Endodermal cell (in vitro differentiated cells): ENCODE data around the gene OR2T4. TPM values are rescaled to one million over a fixed set of nuclear protein-coding genes. Genes with fewer than 3 reads are reported as not detected.
A peak's percentile ranks its signal among the peaks of the same experiment; 100 is the strongest.

Source experiments
- DNase-seq: peaks from one replicate; pipeline ENCODE4 v3.0.0-alpha.2; 2017
- H3K27ac ChIP-seq: 2 replicates; pipeline ENCODE4 v1.5.1; 2013; ENCODE audit warnings: mild to moderate bottlenecking, low read depth, low read length, moderate library complexity
- H3K27me3 ChIP-seq: 2 replicates; pipeline ENCODE4 v1.6.1; 2013; ENCODE audit warnings: mild to moderate bottlenecking, low read length, moderate library complexity; ENCODE audit not compliant: insufficient read depth, control insufficient read depth, poor library complexity, severe bottlenecking
- H3K36me3 ChIP-seq: 2 replicates; pipeline ENCODE4 v1.7.0; 2013; ENCODE audit warnings: mild to moderate bottlenecking, low read length, moderate library complexity; ENCODE audit not compliant: control insufficient read depth, insufficient read depth
- H3K4me1 ChIP-seq: one replicate; pipeline ENCODE4 v1.7.0; 2013; ENCODE audit warnings: low read length; ENCODE audit not compliant: control insufficient read depth, insufficient read depth
- H3K4me3 ChIP-seq: 2 replicates; pipeline ENCODE4 v1.5.1; 2013; ENCODE audit warnings: mild to moderate bottlenecking, low read length, moderate library complexity
- H3K9ac ChIP-seq: 2 replicates; pipeline ENCODE4 v1.6.1; 2013; ENCODE audit warnings: mild to moderate bottlenecking, low read length, moderate library complexity; ENCODE audit not compliant: poor library complexity, severe bottlenecking; ENCODE audit errors: extremely low read depth
- H3K9me3 ChIP-seq: 2 replicates; pipeline ENCODE4 v1.6.1; 2013; ENCODE audit warnings: mild to moderate bottlenecking, low read length, moderate library complexity; ENCODE audit not compliant: control insufficient read depth
- H3K27ac Mint-ChIP-seq: 2 replicates; pipeline ENCODE4 v1.8.0; 2020; ENCODE audit warnings: mixed read lengths
- H3K27me3 Mint-ChIP-seq: 2 replicates; pipeline ENCODE4 v1.8.0; 2021; ENCODE audit warnings: mild to moderate bottlenecking, mixed read lengths; ENCODE audit not compliant: insufficient read depth
- H3K36me3 Mint-ChIP-seq: 2 replicates; pipeline ENCODE4 v1.8.0; 2020; ENCODE audit warnings: low read depth, mixed read lengths
- H3K4me1 Mint-ChIP-seq: 2 replicates; pipeline ENCODE4 v1.8.0; 2020; ENCODE audit warnings: mixed read lengths
- H3K4me3 Mint-ChIP-seq: 2 replicates; pipeline ENCODE4 v1.8.0; 2020; ENCODE audit warnings: mild to moderate bottlenecking, moderate library complexity, mixed read lengths
- H3K9me3 Mint-ChIP-seq: 2 replicates; pipeline ENCODE4 v1.8.0; 2020; ENCODE audit warnings: mild to moderate bottlenecking, mixed read lengths
- WGBS, 2 experiments: methylation state at CpG; one replicate each; pipeline versions ENCODE4 v1.1.5 to v1.1.7; 2013; ENCODE audit warnings: missing lambda C conversion rate in 2 of 2, mixed read lengths in 1 of 2; ENCODE audit not compliant: insufficient coverage in 1 of 2, insufficient read length in 1 of 2; 5-methylcytosine and 5-hydroxymethylcytosine counted together
- total RNA-seq, 2 donors: library from RNA; stranded (reverse); fragmentation: NEBNext Ultra II Directional in 1 of 2; extraction: Animal tissue kit (Norgen Biotek cat#: 25700) in 1 of 2; gene quantifications; 2 replicates in 1 of 2; 3 replicates in 1 of 2; pipeline ENCODE4 v1.2.1, GENCODE V29; 2021
- TF ChIP-seq, protein P1 (sequence below): fragments of 200-600 bp; sonication (generic); conservative IDR thresholded peaks from 2 replicates; pipeline ENCODE4 v1.5.0; 2021; ENCODE audit warnings: antibody characterized with exemption, mild to moderate bottlenecking

Gene OR2T4
- total RNA-seq, 2 donors from 2014 or later, result not detected

DNA sequence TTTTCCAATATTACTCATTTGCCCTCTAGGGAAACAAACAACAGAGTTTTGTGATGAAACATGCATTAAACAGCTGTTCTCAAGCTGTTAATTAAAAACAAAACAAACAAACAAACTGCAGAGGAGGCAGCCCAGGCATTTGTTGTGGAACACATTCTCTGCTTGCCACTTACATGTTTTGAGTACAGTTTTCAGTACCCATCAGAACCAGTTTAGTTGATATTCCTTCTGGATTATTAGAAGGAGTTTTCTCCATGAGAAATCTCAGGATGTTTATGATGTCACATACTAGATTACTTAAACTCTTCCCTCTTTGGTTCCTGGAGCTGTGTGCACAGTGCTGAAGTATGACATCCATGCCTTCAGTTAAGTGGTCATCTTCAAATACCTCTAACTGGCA, 14.0 kb downstream of the OR2T4 start, which contains the start of gene OR2T6:
OR2T6 (plus strand) TSS at position 301 of the 400 bp plus-strand sequence. CDS start 11,863 bp downstream, outside the sequence.
- no peaks in the 10 kb centered on the region for H3K36me3 Mint-ChIP-seq
- no peaks in the 10 kb centered on the region for H3K27me3 Mint-ChIP-seq
- Histone ChIP-seq H3K27ac (no peak within 1 kb of the TSS), H3K9me3 (peaks cover 79% of the 10 kb centered on the region), H3K4me1 (no peaks in the 10 kb centered on the region), H3K27me3 (no peaks in the 10 kb centered on the region), H3K4me3 (peak within 1 kb of the TSS; percentile 53), H3K36me3 (no peaks in the 10 kb centered on the region), H3K9ac (no peak within 1 kb of the TSS)
- H3K4me1 Mint-ChIP-seq, result no peaks in the 10 kb centered on the region
- H3K4me3 Mint-ChIP-seq, result no peak within 1 kb of the TSS
- no peak for DNase-seq
- H3K27ac Mint-ChIP-seq, result no peak within 1 kb of the TSS
- peaks cover 84% of the 10 kb centered on the region for H3K9me3 Mint-ChIP-seq
- TF ChIP-seq, protein P1, sequence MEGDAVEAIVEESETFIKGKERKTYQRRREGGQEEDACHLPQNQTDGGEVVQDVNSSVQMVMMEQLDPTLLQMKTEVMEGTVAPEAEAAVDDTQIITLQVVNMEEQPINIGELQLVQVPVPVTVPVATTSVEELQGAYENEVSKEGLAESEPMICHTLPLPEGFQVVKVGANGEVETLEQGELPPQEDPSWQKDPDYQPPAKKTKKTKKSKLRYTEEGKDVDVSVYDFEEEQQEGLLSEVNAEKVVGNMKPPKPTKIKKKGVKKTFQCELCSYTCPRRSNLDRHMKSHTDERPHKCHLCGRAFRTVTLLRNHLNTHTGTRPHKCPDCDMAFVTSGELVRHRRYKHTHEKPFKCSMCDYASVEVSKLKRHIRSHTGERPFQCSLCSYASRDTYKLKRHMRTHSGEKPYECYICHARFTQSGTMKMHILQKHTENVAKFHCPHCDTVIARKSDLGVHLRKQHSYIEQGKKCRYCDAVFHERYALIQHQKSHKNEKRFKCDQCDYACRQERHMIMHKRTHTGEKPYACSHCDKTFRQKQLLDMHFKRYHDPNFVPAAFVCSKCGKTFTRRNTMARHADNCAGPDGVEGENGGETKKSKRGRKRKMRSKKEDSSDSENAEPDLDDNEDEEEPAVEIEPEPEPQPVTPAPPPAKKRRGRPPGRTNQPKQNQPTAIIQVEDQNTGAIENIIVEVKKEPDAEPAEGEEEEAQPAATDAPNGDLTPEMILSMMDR, result no peak

DNA sequence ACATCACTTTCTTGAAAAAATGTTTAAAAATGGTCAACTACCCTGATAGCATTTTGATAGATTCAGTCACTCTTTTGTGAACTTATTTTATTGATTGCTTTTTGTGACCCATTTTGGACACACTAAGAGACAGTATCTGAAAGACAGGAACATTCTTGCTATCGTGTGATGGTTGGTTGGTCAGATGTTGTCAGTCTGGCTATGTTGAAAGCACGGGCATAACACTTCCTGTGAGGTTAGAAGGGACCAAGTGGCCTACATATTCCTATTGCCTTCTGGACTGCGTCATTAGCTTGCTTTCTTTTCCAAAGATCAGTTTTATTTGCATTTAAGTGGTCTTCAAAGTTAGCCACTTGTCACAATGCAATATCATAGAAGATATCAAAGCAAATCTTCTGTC, 15.5 kb downstream of the OR2T4 start:
- Mint-ChIP-seq H3K36me3 (no peaks in the 10 kb centered on the region), H3K27me3 (no peaks in the 10 kb centered on the region), H3K9me3 (peaks cover 78% of the 10 kb centered on the region), H3K4me3 (no peak overlapping the region), H3K4me1 (no peaks in the 10 kb centered on the region), H3K27ac (no peak overlapping the region)
- peaks cover 74% of the 10 kb centered on the region for H3K9me3 ChIP-seq
- TF ChIP-seq, protein P1, result no peak
- H3K9ac ChIP-seq, result no peak overlapping the region
- no peak for DNase-seq
- no peaks in the 10 kb centered on the region for H3K4me1 ChIP-seq
- WGBS, 2 experiments, result 51 to 60% methylated on average over 3 of the region's 3 CpGs
- no peaks in the 10 kb centered on the region for H3K36me3 ChIP-seq
- no peaks in the 10 kb centered on the region for H3K27me3 ChIP-seq
- H3K27ac ChIP-seq, result no peak overlapping the region
- H3K4me3 ChIP-seq, result no peak overlapping the region

DNA sequence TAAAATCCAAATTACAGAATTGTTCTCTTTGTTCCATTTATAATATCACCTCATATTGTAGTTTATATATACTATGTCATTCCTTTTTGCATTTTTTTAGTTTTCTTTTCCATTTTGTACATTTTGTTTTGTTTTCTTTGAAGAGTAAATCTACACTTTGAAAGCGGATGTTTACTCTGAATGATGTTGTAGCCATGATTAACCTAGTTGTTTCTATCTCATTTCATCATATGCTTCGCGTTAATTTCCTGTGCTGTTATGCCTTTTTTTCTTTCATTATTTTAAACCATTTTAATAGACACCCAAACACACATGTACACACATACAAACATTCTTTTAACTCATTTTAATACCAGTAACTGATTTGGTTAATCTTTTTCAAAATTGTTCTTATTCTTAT, 19.4 kb downstream of the OR2T4 start:
- Histone ChIP-seq H3K36me3 (no peaks in the 10 kb centered on the region), H3K9ac (no peak overlapping the region), H3K4me1 (no peaks in the 10 kb centered on the region), H3K27me3 (no peaks in the 10 kb centered on the region), H3K27ac (no peak overlapping the region), H3K9me3 (peaks cover 55% of the 10 kb centered on the region), H3K4me3 (no peak overlapping the region)
- 29 to 86% methylated on average over 2 to 3 of the region's 3 CpGs for WGBS, 2 experiments
- H3K27me3 Mint-ChIP-seq, result no peaks in the 10 kb centered on the region
- no peaks in the 10 kb centered on the region for H3K4me1 Mint-ChIP-seq
- TF ChIP-seq, protein P1, result no peak
- peaks cover 63% of the 10 kb centered on the region for H3K9me3 Mint-ChIP-seq
- H3K4me3 Mint-ChIP-seq, result no peak overlapping the region
- DNase-seq, result no peak
- H3K36me3 Mint-ChIP-seq, result no peaks in the 10 kb centered on the region
- no peak overlapping the region for H3K27ac Mint-ChIP-seq
